ENCODE data around the gene LAMA2. TPM values are rescaled to one million over a fixed set of nuclear protein-coding genes. Genes with fewer than 3 reads are reported as not detected.

The LAMA2 gene
- total RNA-seq, 1 donor: 9.4 TPM

DNA sequence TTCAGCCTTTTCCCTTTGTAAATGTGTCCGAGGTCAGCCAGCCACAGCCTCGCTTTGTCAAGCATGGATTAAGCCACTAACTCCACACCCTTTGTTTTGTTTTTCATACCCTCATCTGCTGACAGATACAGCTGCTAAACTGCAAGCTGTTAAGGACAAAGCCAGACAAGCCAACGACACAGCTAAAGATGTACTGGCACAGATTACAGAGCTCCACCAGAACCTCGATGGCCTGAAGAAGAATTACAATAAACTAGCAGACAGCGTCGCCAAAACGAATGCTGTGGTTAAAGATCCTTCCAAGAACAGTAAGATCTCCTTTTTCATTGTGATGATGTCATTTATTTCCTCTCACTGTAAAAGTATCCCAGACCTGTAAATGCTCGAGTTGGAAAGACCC lies 557.8 kb downstream of the LAMA2 start:
- TF ChIP-seq, protein P1, sequence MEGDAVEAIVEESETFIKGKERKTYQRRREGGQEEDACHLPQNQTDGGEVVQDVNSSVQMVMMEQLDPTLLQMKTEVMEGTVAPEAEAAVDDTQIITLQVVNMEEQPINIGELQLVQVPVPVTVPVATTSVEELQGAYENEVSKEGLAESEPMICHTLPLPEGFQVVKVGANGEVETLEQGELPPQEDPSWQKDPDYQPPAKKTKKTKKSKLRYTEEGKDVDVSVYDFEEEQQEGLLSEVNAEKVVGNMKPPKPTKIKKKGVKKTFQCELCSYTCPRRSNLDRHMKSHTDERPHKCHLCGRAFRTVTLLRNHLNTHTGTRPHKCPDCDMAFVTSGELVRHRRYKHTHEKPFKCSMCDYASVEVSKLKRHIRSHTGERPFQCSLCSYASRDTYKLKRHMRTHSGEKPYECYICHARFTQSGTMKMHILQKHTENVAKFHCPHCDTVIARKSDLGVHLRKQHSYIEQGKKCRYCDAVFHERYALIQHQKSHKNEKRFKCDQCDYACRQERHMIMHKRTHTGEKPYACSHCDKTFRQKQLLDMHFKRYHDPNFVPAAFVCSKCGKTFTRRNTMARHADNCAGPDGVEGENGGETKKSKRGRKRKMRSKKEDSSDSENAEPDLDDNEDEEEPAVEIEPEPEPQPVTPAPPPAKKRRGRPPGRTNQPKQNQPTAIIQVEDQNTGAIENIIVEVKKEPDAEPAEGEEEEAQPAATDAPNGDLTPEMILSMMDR (IDR thresholded peaks at IDR 0.05; ENCODE audit: extremely low read depth, low read depth, low read length): no peak
- Histone ChIP-seq H3K79me2 (ENCODE audit: insufficient read depth, low read length) (no peaks in the 10 kb centered on the region), H3K4me3 (ENCODE audit: insufficient read depth, low read length) (no peak overlapping the region), H3K4me2 (ENCODE audit: insufficient read depth, low read length) (peak overlapping the region; percentile 45), H3K36me3 (ENCODE audit: insufficient read depth, low read length) (no peaks in the 10 kb centered on the region), H3K9me3 (ENCODE audit: low read depth, low read length) (no peaks in the 10 kb centered on the region), H3K27ac (ENCODE audit: low read depth, low read length) (no peak overlapping the region), H3K4me1 (ENCODE audit: insufficient read depth, low read length) (no peaks in the 10 kb centered on the region), H4K20me1 (ENCODE audit: insufficient read depth, low read length) (no peaks in the 10 kb centered on the region), H3K27me3 (ENCODE audit: insufficient read depth, low read length) (no peaks in the 10 kb centered on the region), H2AFZ (ENCODE audit: low read length) (peak overlapping the region; percentile 17)
- DNase-seq (ENCODE audit: insufficient read length, low spot score, missing footprints): no peak

DNA sequence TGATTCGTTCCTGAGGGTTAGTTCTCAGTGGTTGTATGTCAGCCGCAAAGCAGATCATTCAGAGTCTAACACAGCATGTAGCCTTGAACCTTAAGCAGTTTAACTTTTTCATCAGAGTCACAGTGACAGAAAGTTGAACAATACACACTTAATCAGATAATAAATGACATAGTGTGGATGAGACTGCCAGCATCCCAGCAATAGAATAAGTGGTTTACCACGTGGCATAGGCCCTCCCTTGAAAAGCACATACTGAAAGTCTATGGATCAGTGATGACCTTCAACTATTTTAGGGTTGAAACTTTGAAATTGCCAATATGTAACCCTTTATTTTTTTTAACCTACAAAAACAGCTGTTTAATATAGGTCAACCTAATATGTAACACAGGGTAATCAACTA lies 561.7 kb downstream of the LAMA2 start:
- Histone ChIP-seq H3K4me2 (ENCODE audit: insufficient read depth, low read length) (no peak overlapping the region), H3K4me1 (ENCODE audit: insufficient read depth, low read length) (no peaks in the 10 kb centered on the region), H3K27ac (ENCODE audit: low read depth, low read length) (no peak overlapping the region), H2AFZ (ENCODE audit: low read length) (no peak overlapping the region), H3K36me3 (ENCODE audit: insufficient read depth, low read length) (no peaks in the 10 kb centered on the region), H3K4me3 (ENCODE audit: insufficient read depth, low read length) (no peak overlapping the region), H3K79me2 (ENCODE audit: insufficient read depth, low read length) (no peaks in the 10 kb centered on the region), H4K20me1 (ENCODE audit: insufficient read depth, low read length) (no peaks in the 10 kb centered on the region), H3K27me3 (ENCODE audit: insufficient read depth, low read length) (no peaks in the 10 kb centered on the region), H3K9me3 (ENCODE audit: low read depth, low read length) (no peaks in the 10 kb centered on the region)
- TF ChIP-seq, protein P1 (IDR thresholded peaks at IDR 0.05; ENCODE audit: extremely low read depth, low read depth, low read length): no peak
- no peak for DNase-seq (ENCODE audit: insufficient read length, low spot score, missing footprints)

DNA sequence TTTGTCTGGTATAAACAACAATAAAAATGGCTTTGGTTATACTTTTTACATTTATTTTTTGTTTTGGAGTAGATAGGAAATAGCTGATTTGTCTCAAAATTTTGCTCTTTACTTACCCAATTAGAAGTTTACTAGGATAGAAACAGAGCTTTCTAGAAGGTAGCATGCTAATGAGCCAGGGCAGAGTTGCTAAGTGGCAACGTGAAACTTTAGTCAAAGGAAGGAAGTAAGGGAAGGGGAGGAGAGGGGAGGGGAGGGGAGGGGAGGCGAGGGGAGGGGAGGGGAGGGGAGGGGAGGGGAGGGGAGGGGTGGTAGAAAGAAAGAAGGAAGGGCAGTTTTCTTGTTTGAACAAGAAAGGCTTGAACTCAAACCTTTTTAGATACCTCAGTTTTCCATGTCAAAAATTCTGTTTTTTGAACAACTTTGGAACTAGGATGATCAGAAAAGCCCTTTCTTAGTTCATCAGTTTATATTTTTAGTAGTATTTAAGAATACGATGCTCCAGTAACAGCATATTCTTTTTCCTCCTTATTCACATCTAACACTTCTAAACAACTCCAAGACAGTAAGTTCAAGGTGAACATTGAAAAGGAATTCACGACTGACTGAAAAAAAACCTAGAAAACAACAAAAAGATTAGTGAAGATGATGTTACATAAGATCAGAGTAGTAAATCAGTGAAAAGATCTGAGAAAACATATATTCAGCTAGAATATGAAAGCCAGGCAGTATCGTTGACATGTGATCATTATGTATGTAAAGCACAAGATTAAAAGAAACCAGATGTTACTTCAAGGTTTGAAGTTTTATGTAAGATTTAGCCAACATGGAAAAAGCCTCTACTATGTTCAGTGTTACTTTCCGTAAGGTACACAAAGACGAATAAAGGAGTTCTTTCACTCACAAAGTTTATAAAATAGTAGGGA lies 563.6 kb downstream of the LAMA2 start:
- Histone ChIP-seq H3K27ac (ENCODE audit: low read depth, low read length) (no peak overlapping the region), H3K4me3 (ENCODE audit: insufficient read depth, low read length) (no peak overlapping the region), H3K36me3 (ENCODE audit: insufficient read depth, low read length) (no peaks in the 10 kb centered on the region), H3K9me3 (ENCODE audit: low read depth, low read length) (no peaks in the 10 kb centered on the region), H4K20me1 (ENCODE audit: insufficient read depth, low read length) (no peaks in the 10 kb centered on the region), H2AFZ (ENCODE audit: low read length) (peak overlapping the region; percentile 26), H3K4me1 (ENCODE audit: insufficient read depth, low read length) (no peaks in the 10 kb centered on the region), H3K4me2 (ENCODE audit: insufficient read depth, low read length) (no peak overlapping the region), H3K79me2 (ENCODE audit: insufficient read depth, low read length) (no peaks in the 10 kb centered on the region), H3K27me3 (ENCODE audit: insufficient read depth, low read length) (no peaks in the 10 kb centered on the region)
- DNase-seq (ENCODE audit: insufficient read length, low spot score, missing footprints): no peak
- TF ChIP-seq, protein P1 (IDR thresholded peaks at IDR 0.05; ENCODE audit: extremely low read depth, low read depth, low read length): no peak

DNA sequence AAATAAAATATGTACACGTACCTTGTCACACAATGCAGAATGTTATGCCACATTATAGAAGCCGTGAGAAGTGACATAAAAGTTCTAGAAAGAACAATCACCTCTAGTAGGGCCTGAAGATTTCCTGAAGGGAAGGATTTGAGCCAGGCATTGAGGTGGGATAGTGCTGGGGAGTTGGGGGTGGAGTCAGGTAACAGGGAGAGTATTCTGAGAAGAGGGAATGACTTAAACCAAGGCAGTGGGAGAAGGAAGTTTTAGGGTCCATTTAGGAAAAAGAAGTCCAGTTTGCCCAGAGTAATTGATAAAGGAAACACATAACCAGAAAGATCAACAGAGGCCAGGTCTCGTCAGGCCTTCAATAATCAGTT lies 564.2 kb downstream of the LAMA2 start:
- Histone ChIP-seq H4K20me1 (ENCODE audit: insufficient read depth, low read length) (no peaks in the 10 kb centered on the region), H3K9me3 (ENCODE audit: low read depth, low read length) (no peaks in the 10 kb centered on the region), H3K36me3 (ENCODE audit: insufficient read depth, low read length) (no peaks in the 10 kb centered on the region), H3K27me3 (ENCODE audit: insufficient read depth, low read length) (no peaks in the 10 kb centered on the region), H3K4me1 (ENCODE audit: insufficient read depth, low read length) (no peaks in the 10 kb centered on the region), H3K4me3 (ENCODE audit: insufficient read depth, low read length) (no peak overlapping the region), H3K27ac (ENCODE audit: low read depth, low read length) (no peak overlapping the region), H3K4me2 (ENCODE audit: insufficient read depth, low read length) (no peak overlapping the region), H2AFZ (ENCODE audit: low read length) (peak overlapping the region; percentile 26), H3K79me2 (ENCODE audit: insufficient read depth, low read length) (no peaks in the 10 kb centered on the region)
- TF ChIP-seq, protein P1 (IDR thresholded peaks at IDR 0.05; ENCODE audit: extremely low read depth, low read depth, low read length): no peak
- DNase-seq (ENCODE audit: insufficient read length, low spot score, missing footprints): no peak

Data from osteoblast (primary cell).